ENCODE measurements around the gene LRPPRC. TPM values are rescaled to one million over a fixed set of nuclear protein-coding genes. Genes with fewer than 3 reads are reported as not detected.

The LRPPRC gene
- polyA plus RNA-seq, 1 of the 3 experiments (the other 2 are of a cell fraction) = 31.4 TPM

DNA sequence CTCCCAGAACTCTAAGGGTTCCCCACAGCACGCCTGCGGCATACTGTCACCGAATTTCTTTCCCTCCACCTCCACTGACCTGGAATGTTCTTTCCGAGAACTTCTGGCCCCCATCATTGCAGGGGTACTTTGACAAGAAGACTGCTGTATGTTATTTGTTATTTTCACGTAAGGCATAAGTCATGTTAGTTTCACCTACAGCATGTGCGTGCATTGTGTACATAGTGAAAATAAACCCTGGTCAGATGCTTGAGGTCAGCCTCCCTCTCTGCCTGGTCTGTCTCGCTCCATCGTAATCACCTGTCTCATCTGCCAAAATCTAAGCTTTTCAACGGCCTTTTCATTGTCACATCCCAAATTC is 152.9 kb downstream of the LRPPRC start:
- CTCF ChIA-PET = interaction anchor here (1.7 kb wide), 1 partner anchor 35 kb away, joined by 8 read pairs; no protein-coding TSS in a partner anchor
- POLR2A ChIA-PET = no interaction called here
- Histone ChIP-seq H3K4me3 (ENCODE audit: low read depth in 2 of 2, low read length in 1 of 2) (no peak overlapping the region), H2AFZ (ENCODE audit: low read depth) (no peak overlapping the region), H3K9ac (no peak overlapping the region), H3K4me2 (no peak overlapping the region), H3K36me3 (replicated peaks in 1 of 2; ENCODE audit: control insufficient read depth in 1 of 2, insufficient read depth in 2 of 2, low read length in 1 of 2) (no peaks in the 10 kb centered on the region), H3K4me1 (ENCODE audit: control insufficient read depth in 1 of 2, insufficient read depth in 2 of 2, low read depth in 1 of 2, low read length in 1 of 2) (peaks cover 0 to 3% of the 10 kb centered on the region in 2 experiments; a peak in 1 of 4 replicates), H3K27me3 (ENCODE audit: insufficient read depth) (peaks cover 46% of the 10 kb centered on the region), H4K20me1 (ENCODE audit: insufficient read depth) (no peaks in the 10 kb centered on the region), H3K79me2 (ENCODE audit: insufficient read depth) (no peaks in the 10 kb centered on the region), H3K27ac (ENCODE audit: low read depth in 2 of 2, low read length in 1 of 2) (no peak overlapping the region), H3K9me2 (no peaks in the 10 kb centered on the region), H3F3A (replicated peaks; ENCODE audit: insufficient read depth) (no peaks in the 10 kb centered on the region), H3K9me3 (no peaks in the 10 kb centered on the region)
- DNase-seq = no peak
- 77% methylated on average over 9 of the region's 9 CpGs for WGBS (ENCODE audit: low lambda C conversion rate)
- no peak for TF ChIP-seq JUND (IDR thresholded peaks at IDR 0.05)
- TF ChIP-seq FOSL2 (IDR thresholded peaks at IDR 0.05; ENCODE audit: borderline replicate concordance, low read depth) = no peak
- TF ChIP-seq SMC3 (IDR thresholded peaks at IDR 0.05; ENCODE audit: low read depth, low read length) = no peak
- TF ChIP-seq NRF1 (IDR thresholded peaks at IDR 0.05; ENCODE audit: low read depth, low read length) = no peak
- TF ChIP-seq FOXJ3 (CRISPR knock-in tag; IDR thresholded peaks at IDR 0.05) = no peak
- TF ChIP-seq FOXM1 (IDR thresholded peaks at IDR 0.05; ENCODE audit: low read depth) = no peak
- TF ChIP-seq CHD2 (IDR thresholded peaks at IDR 0.05; ENCODE audit: low read length, partially characterized antibody) = no peak
- no peak for TF ChIP-seq RAD21 (IDR thresholded peaks at IDR 0.05; ENCODE audit: low read length)
- TF ChIP-seq TAF1 (IDR thresholded peaks at IDR 0.05; ENCODE audit: borderline replicate concordance, low read depth, low read length) = no peak

- H3K4me3 ChIP-seq (ENCODE audit: low read depth in 2 of 2, low read length in 1 of 2) = no peak overlapping the region
- no peak for DNase-seq
- no peaks in the 10 kb centered on the region for H3K9me3 ChIP-seq
- TF ChIP-seq, protein P1, sequence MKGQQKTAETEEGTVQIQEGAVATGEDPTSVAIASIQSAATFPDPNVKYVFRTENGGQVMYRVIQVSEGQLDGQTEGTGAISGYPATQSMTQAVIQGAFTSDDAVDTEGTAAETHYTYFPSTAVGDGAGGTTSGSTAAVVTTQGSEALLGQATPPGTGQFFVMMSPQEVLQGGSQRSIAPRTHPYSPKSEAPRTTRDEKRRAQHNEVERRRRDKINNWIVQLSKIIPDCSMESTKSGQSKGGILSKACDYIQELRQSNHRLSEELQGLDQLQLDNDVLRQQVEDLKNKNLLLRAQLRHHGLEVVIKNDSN (IDR thresholded peaks at IDR 0.05; ENCODE audit: borderline replicate concordance, low read depth) = no peak
- TF ChIP-seq FOXM1 (IDR thresholded peaks at IDR 0.05; ENCODE audit: low read depth) (no peak), NRF1 (IDR thresholded peaks at IDR 0.05; ENCODE audit: low read depth, low read length) (no peak), NFIC (IDR thresholded peaks at IDR 0.05; ENCODE audit: borderline replicate concordance) (no peak), GABPA (IDR thresholded peaks at IDR 0.05; ENCODE audit: low read depth) (no peak), SIN3A (IDR thresholded peaks at IDR 0.05; ENCODE audit: borderline replicate concordance, low read depth, low read length) (no peak), MAX (IDR thresholded peaks at IDR 0.05; ENCODE audit: low read depth) (no peak), TAF1 (IDR thresholded peaks at IDR 0.05; ENCODE audit: borderline replicate concordance, low read depth, low read length) (no peak), ELF1 (IDR thresholded peaks at IDR 0.05) (no peak), USF2 (IDR thresholded peaks at IDR 0.05; ENCODE audit: borderline replicate concordance, low read depth, low read length) (no peak), FOXJ3 (CRISPR knock-in tag; IDR thresholded peaks at IDR 0.05) (no peak), JUND (IDR thresholded peaks at IDR 0.05) (no peak)
- H3F3A ChIP-seq (replicated peaks; ENCODE audit: insufficient read depth) = no peaks in the 10 kb centered on the region
- H4K20me1 ChIP-seq (ENCODE audit: insufficient read depth) = no peaks in the 10 kb centered on the region
- peaks cover 0 to 3% of the 10 kb centered on the region in 2 experiments; a peak in 1 of 4 replicates for H3K4me1 ChIP-seq (ENCODE audit: control insufficient read depth in 1 of 2, insufficient read depth in 2 of 2, low read depth in 1 of 2, low read length in 1 of 2)
- no peaks in the 10 kb centered on the region for H3K79me2 ChIP-seq (ENCODE audit: insufficient read depth)
- 83% methylated on average over 14 of the region's 14 CpGs for WGBS (ENCODE audit: low lambda C conversion rate)
- H3K9ac ChIP-seq = no peak overlapping the region
- CTCF ChIA-PET = interaction anchor here (1.4 to 1.7 kb wide), 2 partner anchors 12 to 36 kb away, joined by 3 to 8 read pairs; no protein-coding TSS in a partner anchor
- H3K4me2 ChIP-seq = no peak overlapping the region
- no peaks in the 10 kb centered on the region for H3K9me2 ChIP-seq
- no peak overlapping the region for H2AFZ ChIP-seq (ENCODE audit: low read depth)
- H3K27ac ChIP-seq (ENCODE audit: low read depth in 2 of 2, low read length in 1 of 2) = no peak overlapping the region
- no peaks in the 10 kb centered on the region for H3K36me3 ChIP-seq (replicated peaks in 1 of 2; ENCODE audit: control insufficient read depth in 1 of 2, insufficient read depth in 2 of 2, low read length in 1 of 2)
- peaks cover 46% of the 10 kb centered on the region for H3K27me3 ChIP-seq (ENCODE audit: insufficient read depth)
- POLR2A ChIA-PET = no interaction called here
These were observed 153.6 kb downstream of the LRPPRC start for GRCh38 chr2:43841949-43842865.

Measured in SK-N-SH (cell line).